Activated CD4-positive, CD25-positive, alpha-beta regulatory T cell treated with anti-CD3 and anti-CD28 coated beads, Interleukin-2, amount 50 U/mL, for 16 hours (primary cell): ENCODE data around the gene HACD4.
"Not testable (repeated sequence)": the region's sequence is repeated elsewhere in the genome, so short reads cannot be mapped to it uniquely, and the experiment has no call there.

ENCODE experiments used
- DNase-seq: peaks from one replicate; pipeline ENCODE4 v3.0.0-alpha.2; 2020; ENCODE audit warnings: low read depth, low spot score

The HACD4 gene

DNA sequence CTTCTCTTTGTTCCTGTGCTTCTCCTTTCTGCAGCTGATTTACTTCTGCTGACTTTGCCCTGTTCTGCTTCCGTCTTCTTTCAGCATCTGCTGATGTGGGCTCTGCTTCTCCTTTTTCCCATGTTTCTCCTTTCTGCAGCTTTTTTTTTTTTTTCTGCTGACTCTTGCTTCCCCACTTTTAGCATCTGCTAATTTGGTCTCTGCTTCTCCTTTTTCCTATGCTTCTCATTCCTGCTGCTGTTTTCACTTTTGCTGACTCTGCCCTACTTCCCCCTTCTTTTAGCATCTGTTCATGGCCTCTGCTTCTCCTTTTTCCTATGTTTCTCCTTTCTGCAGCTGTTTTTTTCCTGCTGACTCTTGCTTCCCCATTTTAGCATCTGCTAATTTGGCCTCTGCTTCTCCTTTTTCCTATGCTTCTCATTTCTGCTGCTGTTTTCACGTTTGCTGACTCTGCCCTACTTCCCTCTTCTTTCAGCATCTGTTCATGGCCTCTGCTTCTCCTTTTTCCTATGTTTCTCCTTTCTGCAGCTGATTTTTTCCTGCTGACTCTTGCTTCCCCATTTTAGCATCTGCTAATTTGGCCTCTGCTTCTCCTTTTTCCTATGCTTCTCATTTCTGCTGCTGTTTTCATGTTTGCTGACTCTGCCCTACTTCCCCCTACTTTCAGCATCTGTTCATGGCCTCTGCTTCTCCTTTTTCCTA lies 58.0 kb downstream of the HACD4 start:
- DNase-seq, result not testable (repeated sequence)

DNA sequence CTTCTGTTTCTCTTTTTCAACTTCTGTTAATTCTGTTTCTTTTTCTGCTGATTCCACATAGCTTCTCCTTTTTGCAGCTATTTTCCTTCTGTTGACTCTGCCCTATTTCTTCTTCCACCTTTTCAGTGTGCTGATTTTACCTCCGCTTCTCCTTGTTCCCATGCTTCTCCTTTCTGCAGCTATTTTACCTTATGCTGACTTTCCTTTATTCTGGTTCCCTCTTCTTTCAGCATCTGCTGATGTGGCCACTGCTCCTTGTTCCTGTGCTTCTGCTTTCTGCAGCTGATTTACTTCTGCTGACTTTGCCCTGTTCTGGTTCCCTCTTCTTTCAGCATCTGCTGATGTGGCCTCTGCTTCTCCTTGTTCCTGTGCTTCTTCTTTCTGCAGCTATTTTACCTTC lies 58.8 kb downstream of the HACD4 start:
- no peak for DNase-seq

DNA sequence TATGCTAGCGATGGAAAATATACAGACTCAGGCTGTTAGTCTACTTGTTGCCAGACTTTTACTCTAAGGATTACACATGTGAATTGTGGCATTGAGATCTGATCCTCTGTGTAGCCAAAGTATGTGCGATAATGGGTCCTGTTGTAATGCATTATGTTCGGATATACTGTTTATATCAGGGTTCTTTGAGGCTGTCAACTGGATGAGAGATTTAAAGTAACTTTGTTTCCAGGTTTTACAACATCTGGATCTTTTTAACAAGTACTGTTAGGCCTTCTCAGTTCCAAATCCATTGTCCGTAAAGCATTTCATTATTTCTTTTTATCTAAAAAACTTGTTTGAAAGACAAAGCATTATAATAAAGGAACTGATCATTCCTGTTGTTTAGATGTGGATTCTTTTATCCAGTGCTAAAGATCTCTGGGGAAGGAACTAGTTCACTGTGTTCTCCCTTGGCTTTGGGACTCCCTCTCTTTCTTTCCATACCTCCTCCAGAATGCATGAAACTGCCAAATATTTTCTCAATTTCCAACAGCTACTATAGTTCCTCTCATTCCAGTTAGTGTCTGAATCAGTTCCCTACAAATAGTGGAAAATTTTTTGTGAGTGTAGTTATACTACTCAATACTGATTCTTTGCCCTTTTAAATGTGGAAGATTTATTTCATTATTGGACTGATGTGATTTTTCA lies 68.8 kb downstream of the HACD4 start:
- no peak for DNase-seq

DNA sequence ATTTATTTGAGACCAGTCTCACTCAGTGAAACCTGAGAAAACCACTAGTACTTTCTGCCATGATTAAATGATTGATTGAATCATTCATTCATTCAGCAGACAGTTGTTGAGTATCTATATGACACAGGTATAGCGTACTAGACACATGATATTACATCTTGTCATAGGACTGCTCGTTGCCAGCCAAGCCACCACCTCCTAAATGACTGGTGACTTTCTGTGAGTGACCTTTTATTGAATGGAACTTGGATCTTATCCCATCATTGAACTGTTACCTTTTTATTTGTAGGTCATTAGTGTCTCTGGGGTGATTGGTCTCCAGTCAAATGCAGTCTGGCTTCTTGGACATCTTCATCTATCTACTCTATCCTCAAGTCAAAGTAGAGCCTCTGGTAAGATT lies 80.7 kb downstream of the HACD4 start:
- no peak for DNase-seq
